ENCODE results near the gene SAMD13.
A peak's percentile ranks its signal among the peaks of the same experiment; 100 is the strongest.
"Not testable (repeated sequence)": the region's sequence is repeated elsewhere in the genome, so short reads cannot be mapped to it uniquely, and the experiment has no call there.

Gene SAMD13

DNA sequence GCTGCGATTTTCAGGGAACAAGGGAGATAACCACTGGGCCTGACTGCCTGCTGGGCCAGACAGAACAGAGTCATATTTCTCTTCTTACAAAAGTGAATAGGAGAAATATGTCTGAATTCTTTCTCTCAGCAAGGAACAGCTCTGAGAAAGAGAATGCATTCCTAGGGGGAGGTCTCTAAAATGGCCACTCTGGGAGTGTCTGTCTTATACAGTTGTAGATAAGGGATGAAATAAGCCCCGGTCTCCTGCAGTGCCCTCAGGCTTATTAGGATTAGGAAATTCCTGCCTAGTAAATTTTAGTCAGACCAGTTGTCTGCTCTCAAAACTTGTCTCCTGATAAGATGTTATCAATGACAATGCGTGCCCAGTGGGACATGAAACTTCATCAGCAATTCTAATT is 14.1 kb upstream of the SAMD13 start:
- not testable (repeated sequence) for DNase-seq

DNA sequence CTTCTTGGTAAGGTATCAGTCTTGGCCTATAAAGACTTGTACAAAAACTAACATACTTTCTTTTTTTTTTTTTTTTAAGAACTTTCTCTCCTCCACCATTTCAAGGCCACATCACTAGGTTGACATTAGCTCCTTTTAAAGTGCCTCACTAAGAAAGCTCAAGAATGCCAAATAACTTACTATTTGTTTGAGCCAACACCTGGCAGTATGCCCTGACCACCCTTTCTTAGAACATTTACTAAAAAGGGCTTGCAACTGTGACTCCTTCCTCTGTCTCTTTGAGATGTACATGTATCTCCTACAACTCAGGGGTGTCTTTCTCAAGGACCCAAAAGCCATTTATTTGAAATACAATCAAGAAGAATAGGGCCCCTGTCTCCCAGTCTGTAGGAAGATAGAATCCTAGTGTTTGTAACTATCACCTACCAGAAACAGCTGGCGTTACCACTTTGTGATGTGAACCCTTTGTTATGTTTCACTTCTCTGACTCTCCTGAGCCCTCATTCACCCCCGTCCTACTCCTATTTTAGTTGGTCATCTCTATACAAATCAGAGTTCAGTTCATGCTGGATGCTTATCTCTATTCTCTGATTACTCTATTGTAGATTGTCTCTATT is 12.2 kb upstream of the SAMD13 start:
- DNase-seq = no peak

DNA sequence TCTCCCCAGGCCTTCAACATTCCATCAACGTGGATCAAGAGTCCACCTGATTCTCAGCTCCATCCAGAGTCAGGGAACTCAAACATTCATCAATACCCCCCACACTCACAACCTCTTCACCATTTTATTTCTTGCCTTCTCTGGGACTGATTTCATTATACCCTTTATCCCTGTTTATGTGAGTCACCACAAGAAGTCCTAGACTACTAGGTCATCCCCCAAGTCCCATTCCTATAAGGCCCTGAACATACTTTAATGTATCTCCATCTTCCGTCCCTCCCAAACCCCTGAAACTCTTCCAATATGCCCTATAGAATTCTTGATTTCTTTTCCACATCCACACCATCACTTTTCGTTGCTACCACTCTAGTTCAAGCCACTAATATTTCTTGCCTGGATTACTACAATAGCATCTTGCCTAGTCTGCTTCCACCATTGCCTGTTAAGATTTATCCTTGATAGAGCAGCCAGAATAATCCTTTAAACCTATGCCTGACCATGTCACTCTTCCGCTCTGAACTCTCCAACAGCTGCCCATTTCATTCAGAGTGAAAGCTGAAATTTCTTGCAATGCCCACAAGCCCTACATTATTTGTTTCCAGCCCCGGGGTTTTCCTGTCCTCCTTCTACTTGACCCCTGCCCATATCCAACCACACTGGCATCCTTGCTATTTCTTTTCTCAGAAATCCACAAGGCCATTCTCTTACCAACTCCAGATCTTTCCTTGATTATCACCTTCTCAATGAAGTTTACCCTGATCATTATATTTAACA is 9.4 kb upstream of the SAMD13 start:
- no peak for DNase-seq

DNA sequence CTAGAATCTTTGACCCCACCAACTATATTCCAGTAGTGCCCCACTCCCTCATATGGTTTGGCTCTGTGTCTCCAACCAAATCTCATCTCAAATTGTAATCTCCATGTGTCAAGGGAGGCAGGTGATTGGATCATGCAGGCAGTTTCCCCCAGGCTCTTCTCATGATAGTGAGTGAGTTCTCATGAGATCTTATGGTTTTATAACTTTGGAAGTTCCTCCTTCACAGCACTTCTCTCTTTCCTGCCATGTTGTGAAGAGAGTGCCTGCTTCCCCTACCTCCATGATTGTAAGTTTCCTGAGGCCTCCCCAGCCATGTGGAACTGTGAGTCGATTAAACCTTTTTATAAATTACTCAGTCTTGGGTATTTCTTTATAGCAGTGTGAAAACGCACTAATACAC is 7.7 kb upstream of the SAMD13 start:
- no peak for DNase-seq

DNA sequence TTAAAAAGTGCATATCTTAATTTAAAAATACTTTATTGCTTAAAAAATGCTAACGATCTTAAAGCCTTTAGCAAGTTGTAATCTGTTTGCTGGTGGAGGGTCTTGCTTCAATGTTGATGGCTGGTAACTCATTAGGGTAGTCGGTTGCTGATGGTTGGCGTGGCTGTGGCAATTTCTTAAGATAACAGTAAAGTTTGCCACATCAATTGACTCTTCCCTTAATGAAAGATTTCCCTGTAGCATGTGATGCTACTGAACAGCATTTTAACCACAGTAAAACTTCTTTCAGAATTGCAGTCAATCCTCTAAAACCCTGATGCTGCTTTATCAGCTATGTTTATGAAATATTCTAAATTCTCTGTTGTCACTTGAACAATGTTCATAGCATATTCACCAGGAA is 6.8 kb upstream of the SAMD13 start:
- DNase-seq = no peak

DNA sequence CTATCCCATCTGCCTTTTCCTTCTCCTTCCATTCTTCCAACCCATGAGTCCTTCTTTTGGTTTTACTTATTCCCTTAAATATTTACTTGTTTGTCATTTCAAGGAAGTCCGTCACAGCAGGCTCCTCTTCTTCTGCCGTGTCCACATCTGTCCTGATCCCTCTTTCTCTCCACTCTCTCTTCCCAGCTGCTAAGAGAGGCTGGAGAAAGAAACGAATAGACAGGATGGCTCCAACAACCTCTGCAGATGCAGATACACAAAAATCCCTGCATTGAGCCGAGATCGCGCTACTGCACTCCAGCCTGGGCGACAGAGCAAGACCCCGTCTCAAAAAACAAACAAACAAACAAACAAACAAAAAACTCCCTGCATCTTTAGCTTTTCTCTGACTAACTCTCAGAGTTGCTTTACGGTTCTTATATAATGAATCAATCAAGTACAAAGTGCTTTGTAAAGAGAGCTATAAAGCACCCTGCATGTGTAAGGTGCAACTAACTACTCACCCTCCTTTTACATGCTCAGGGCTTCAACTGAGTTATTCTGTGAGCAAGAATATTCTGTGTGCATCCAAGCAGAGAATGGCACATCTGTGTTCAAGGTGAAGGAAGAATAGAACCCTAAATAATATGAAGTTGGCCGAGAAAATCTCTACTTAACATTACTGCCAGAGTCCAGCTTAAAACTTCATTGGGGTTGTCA is 3.8 kb upstream of the SAMD13 start:
- no peak for DNase-seq

DNA sequence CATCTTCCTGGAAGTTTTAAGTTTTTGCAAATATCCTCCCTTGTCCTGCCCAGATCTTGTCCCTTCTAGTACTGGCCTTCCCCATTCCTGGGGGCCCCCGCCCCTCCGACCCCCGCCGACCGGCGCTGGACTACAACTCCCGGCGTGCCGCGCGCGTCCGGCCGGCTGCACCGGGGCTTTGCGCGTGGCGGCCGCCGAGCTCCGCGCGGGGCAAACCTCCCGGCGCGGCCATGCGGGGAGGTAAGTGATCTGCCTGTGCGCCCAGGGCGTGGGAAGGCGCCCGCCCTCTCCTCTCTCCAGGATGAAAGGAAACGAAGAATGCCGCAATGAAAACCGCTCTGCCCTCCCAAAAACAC is 3.2 kb upstream of the SAMD13 start:
- peak; percentile 59 to 69 for DNase-seq

DNA sequence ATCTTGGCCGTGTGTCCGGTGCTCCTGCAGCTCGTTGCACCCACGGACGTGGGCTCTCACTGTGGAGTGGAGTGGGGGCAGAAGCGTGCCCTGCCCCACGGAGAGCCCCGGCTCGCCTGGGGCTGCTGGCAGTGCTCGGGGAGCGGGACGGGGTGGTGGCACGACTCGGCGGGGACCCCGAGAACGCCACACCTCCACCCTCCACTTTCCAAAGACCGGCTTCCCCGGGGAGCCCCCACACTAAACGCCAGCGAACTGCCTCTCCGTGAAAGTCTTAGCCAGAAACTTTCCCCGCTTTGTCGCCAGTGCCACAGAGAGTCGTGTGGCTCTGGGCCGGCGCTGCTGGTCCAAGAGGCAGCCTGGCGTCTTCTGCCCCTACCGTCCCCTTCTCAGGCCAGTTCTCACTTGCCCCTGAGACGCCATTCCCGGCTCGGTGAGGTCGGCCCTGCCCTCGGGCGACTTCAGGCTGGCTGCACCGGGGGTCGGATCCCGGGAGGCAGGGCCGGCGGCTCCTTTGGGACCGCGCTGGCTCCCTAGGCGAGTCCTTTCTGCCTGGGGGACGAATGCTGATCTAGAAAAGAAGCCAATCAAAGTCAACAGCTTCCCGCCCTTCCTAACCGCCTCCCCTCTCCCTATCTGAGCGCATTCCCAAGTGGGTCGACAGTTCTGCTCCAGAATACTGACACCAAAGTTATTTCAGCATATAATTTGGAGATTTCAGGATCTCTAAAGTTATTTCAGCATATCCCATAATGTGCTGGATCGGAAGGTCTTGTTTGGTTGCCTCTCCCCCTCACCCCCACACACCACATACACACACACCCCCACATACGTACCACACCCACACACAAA is 2.6 kb upstream of the SAMD13 start:
- DNase-seq = peak; percentile 55 to 60

DNA sequence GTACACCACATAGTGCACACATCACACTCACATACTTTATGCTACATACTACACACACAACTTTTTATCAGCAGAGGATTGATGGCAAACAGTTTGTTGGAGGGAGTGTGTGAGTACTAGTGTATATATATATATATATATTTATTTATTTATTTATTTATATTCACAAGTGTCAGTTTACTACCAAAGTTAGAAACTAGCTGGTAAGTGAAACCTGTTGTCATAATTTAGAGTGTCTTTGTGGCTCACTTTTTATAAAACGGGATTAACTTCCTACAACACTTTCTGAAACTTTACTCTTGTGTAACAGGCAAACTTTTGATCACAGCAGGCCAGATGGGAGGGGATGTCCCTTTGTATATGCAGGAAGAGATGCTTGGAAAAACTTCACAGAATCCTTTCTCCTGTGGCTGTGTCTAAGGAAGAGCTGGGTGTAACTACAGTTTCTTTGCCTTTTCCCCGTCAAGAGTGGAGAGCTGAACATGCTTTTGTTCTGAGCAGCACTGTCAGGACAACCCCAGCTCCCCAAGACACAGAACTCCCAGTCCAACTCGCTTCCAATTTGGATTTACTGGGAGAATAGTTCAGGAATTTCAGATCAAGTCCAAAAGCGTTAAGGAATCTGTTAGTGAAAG is 1.9 kb upstream of the SAMD13 start:
- DNase-seq = no peak

DNA sequence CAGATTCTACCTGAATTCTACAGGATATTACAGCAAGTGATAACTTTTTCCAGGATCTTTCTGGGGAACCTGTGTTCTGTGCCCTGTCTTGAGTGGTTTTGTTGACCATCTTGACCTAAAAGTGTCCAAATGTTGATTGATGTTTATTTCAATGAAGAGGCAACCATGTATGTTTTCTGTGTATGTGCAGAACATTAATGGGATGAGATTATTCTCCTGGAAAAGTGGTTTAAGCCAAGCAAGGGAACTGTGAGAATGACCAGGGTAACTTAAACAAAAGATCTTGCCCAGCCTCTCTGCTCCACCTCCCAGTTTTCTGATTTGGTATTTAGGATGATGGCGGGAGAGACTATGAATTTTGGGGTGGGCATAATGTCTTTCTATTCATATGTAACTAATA is 1.0 kb upstream of the SAMD13 start:
- no peak for DNase-seq

DNA sequence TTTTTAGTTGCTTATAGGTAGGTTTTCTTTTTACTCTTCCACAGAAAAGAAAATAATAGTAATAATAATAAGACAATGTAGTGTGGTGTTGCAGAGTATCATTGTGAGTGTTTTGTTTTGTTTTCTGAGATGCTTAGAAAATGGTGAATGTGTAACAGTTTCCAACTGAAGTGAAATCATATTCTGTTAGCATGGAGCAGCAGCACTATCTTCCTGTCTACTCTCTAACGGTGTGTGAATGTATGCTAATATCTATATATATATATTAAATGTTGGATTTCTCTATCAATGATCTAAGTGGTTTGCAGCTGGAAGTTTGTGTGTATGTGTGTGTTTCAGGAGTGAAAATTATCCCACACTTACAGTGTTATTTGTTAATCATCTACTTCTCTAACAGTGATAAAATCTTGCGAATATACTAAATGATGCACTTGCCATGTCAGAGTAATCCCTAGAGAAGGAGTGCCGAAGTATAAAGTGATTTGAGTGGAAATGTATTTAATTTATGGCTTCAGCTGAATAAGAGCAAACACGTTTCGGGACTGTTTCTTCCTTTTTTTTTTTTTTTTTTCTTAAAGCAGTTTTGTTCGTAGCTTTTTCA is 377 bp downstream of the SAMD13 start:
- no peak for DNase-seq

DNA sequence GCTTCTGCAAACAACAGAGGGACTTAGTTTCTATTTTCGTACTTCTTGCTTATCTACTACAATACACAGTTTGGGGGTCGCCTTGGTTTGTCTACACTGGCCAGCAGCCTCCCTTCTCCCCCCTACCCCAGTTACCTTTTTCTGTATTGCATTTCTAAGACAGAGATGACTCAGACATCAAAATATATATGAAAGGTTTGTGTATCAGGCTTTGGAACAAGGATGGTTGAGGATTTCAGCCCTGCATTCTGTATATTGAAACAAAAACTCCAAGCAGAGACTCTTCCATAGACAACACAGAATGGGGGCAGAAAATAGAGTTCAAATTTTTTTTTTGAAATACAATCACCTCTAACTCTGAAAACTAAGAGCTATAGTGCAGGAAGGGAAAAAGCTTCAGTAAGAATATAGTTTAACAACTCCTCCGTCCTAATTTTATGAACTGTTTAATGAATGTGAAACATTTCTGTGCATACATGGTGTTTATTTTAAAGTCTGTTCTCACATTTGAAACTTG is 1.9 kb downstream of the SAMD13 start:
- DNase-seq = no peak

DNA sequence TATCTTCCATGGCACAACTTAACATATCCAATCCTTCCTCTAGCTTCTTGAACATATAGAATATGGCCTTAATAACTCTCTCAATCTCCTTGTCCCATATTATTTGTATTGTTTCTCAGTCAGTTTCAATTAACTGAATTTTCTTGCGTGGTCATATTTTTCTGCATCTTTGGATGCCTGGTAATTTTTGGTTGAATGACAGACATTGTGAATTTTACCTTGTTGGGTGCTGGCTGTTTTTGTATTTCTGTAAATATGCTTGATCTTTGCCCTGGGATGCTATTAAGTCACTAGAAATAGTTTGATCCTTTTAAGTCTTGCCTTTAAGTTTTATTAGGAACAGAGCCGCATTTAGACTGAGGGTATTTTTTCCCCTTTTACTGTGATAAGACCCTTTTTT is 5.9 kb downstream of the SAMD13 start:
- no peak for DNase-seq

DNA sequence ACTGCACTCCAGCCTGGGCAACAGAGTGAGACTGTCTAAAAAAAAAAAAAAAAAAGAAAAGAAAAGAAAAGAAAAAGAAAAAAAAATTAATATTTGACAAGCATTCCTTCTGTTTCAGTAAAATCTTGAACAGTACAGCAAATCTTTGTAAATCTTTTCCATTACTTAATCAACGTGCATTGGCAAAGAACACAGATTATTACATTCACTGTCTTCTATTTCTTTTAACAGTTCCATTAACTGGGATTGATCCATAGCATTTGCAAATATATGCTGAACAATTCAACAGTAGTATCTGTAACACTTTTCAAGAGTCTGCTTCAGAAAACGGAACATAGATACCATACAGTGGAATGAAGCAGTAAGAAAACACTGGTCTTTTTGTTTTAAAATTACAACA is 9.8 kb downstream of the SAMD13 start:
- no peak for DNase-seq

DNA sequence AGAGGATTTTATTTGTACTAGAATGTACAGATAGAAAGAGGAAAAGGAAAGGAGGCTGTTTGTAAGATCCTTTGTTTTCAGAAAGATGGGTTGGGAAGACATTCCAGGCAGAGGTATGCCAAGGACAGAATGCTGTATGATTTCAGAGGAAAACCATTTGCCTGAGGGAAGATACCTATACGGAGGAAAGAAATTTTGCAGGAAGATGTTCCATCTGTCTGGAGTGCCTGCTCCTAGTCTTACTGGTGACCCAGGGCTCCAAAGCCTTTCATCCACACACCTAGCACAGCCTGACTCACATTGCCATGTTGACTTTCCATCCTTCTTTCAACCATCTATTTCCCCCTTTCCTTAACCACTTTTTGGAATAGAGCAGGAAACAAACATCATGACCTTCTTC is 18.2 kb downstream of the SAMD13 start:
- no peak for DNase-seq

DNA sequence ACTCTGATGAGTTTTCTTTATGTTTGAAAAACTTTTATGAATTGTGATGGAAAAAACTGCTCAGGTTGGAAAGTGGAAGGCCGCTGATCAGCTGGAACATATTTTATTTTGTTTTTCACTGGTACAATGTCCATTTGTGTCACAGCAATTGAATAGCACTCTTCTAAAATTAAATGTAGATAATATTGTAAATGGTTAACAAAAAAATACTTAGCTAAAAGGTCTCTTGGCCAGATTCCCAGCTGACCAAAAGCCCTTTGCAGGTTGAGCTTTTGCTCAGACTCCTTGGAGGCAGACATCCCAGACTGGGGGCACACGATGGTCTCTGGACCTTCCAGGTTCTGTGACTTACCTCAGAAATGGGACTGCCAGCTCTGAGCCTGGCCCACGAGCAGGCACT is 26.3 kb downstream of the SAMD13 start:
- DNase-seq = no peak

DNA sequence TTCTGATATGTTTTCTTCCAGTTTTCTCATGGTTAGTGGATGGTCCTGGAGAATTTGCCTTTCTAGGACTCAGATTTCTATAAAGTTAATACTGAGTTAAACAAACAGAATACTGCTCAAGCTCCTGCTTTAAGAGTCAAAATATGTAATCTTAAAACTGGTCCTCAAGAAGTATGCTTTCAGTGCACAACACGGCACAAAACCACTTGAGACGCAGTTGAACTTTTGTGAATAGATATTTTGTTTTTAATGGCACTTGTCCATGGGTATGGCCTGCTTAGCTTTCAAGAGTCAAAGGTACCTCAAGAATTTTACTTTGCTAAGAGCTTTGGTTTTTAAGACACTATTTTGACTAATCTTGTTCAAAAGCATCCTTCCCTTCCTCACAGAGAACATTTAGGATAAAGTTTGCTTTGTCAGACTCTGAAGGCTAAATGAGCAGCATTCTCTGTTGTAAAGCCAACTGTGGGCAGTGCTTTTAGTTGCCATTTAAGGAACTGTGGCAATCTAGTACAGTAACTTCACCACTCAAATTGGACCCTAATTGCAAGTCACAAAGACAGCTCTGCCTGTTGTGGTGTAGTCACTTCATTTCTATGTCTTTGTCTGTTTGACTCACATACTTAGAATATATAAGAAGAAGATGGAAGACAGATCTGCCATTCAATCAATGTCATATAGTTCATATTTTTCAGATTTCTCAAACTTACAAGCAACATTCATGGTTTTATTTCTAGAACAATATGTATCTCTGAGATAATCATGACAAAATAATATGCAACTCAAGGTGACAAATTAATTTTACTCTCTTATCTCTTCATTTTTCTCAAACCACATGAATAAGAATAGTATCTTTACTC is 28.8 kb downstream of the SAMD13 start:
- DNase-seq = no peak

DNA sequence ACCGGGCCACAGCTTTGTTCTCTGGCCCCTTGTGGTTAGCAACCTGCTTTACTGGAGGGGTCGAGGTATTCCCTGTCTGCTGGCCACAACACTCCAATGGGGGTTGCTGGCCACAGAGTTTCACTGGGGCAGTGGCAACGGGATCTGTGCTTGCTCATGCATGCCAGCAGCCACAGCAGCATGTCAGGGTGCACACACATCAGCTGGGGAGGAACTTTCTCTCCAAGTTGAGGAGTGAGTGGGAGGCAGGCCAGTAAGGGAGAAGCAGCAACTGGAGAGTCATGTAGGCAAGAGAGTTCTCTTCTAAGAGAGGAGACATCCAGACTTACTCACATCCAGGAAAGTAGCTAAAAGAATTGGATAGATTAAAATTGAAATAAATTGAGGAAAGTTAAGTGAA is 38.0 kb downstream of the SAMD13 start:
- no peak for DNase-seq

DNA sequence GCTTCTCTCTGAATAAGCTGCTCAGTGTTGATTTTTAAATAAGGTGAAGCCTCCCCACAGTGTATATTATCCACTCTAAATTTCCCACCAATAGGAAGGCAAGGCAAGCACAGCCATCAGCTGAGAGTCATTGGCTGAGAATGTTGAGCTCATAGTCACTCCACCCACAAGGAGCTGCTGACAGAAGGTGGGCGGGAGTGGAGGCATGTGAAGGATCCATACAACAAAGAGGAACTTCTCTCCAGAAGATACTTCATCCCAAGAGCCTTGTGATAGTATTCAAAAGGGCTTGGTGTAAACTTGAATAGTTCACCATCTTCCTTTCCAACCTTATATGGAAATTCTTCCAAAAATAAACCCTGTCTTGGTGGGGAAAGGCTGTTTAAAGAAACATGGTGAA is 42.8 kb downstream of the SAMD13 start:
- DNase-seq = no peak

DNA sequence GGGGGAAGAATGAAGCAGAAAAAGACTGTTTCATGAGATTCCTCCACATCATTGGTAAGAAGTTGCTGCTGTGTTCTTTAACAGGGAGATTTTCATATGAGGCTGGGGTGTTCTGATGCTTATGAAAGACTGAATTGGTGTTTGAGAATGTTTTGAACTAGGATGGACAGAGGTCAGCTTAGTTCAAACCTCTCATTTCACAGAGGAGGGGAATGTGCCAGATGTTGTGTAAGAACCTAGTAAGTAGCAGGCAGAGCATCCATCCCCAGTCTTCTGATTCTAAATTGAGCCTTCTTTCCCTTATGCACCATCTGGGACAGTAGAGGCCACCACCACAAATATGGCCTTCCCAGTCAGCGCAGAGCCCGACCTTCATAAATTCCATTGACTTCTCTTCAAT is 43.7 kb downstream of the SAMD13 start:
- DNase-seq = no peak

DNA sequence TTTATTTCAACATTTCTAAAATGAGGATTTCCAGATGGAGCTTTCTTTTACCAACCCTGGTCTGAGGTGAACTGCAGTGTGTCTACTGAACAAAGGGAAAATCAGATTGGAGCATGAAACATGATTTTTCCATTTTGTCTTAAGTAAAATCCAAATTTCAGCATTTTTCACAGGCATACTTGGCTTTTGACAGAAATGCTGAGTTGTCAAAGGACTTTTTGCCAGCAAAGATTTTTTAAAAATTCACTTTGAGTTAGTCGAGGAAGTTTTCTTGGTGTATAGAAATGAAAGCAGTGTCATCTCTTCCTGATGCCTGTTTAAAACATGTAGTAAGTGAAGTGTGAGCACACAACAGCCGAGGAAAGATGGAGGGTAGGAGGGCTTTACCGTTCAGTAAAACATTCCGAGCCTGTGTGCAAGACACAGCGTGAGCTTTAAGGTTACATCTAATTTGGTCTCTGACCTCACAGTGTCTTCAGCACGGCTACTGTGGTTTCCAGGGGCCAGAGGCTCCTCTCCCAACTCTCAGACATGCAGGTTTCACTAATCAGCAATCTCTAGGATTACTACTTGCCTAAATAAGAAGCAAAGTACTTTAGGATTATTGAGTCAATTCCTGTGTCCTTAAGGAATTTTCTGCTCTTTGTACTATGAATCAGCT is 45.9 kb downstream of the SAMD13 start:
- no peak for DNase-seq
